GM06990 (cell line): ENCODE results near the gene KERA.

Source experiments
- DNase-seq: peaks from one replicate; pipeline ENCODE4 v3.0.0-alpha.2; 2011; ENCODE audit not compliant: insufficient read length; ENCODE audit errors: extremely low read depth
- H3K27me3 ChIP-seq: replicated peaks from 2 replicates; pipeline ENCODE4 v1.6.0; 2011; ENCODE audit warnings: low read length; ENCODE audit not compliant: control insufficient read depth, insufficient read depth
- H3K36me3 ChIP-seq: 2 replicates; pipeline ENCODE4 v1.5.1; 2011; ENCODE audit warnings: low read length; ENCODE audit not compliant: control insufficient read depth, insufficient read depth
- H3K4me3 ChIP-seq: replicated peaks from 2 replicates; pipeline ENCODE4 v1.5.1; 2011; ENCODE audit warnings: low read depth, mild to moderate bottlenecking, control low read depth, low read length
- TF ChIP-seq, protein P1 (sequence below): IDR thresholded peaks from 2 replicates; pipeline ENCODE4 v1.5.1; 2011; ENCODE audit warnings: low read length, control low read depth, mild to moderate bottlenecking, inconsistent platforms; ENCODE audit not compliant: insufficient read depth, poor library complexity, severe bottlenecking

KERA gene

GRCh38 chr12:91070936-91071335, 13.1 kb upstream of the KERA start:
- H3K36me3 ChIP-seq: no peaks in the 10 kb centered on the region
- no peaks in the 10 kb centered on the region for H3K27me3 ChIP-seq
- TF ChIP-seq, protein P1, sequence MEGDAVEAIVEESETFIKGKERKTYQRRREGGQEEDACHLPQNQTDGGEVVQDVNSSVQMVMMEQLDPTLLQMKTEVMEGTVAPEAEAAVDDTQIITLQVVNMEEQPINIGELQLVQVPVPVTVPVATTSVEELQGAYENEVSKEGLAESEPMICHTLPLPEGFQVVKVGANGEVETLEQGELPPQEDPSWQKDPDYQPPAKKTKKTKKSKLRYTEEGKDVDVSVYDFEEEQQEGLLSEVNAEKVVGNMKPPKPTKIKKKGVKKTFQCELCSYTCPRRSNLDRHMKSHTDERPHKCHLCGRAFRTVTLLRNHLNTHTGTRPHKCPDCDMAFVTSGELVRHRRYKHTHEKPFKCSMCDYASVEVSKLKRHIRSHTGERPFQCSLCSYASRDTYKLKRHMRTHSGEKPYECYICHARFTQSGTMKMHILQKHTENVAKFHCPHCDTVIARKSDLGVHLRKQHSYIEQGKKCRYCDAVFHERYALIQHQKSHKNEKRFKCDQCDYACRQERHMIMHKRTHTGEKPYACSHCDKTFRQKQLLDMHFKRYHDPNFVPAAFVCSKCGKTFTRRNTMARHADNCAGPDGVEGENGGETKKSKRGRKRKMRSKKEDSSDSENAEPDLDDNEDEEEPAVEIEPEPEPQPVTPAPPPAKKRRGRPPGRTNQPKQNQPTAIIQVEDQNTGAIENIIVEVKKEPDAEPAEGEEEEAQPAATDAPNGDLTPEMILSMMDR: no peak
- no peak for DNase-seq
- no peak overlapping the region for H3K4me3 ChIP-seq

DNA sequence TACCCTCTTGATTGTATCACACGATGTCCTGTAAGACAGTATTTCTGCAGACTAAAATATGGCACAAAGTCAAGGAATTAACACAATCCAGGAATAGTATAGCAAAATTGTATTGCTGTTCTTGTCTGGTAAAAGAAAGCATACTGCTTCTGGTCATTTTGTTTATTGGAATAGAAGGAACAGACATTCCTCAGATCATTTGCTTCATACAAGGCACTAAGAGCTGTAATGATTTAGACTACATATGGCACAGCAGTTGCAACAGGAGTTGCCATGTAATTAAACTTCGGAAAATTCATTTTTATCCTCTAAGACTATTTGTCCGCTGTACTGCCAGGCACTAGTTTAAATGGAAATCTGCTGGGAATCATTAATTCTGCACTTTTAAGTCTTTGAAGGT, 7.6 kb upstream of the KERA start:
- H3K4me3 ChIP-seq: no peak overlapping the region
- no peaks in the 10 kb centered on the region for H3K36me3 ChIP-seq
- H3K27me3 ChIP-seq: no peaks in the 10 kb centered on the region
- DNase-seq: no peak
- TF ChIP-seq, protein P1: no peak

DNA sequence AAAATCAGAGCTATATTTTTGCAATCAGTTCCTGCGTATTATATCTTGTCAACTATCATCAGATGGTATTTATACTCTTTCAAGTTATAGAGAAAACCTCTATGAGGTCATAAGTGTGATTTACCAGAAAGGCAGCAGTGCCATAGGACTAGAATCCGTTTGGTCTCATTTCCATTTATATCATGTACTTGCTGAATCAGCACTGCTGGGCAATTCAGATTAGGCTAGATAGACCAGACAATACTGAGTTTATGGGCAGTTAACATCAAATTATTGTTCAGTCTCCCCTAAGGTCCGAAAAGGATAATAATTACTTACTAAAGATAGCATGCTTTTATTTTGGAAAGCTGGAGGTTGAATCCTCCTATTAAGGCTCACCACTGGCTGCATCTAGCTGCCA, 6.8 kb upstream of the KERA start:
- no peak for DNase-seq
- TF ChIP-seq, protein P1: no peak
- no peak overlapping the region for H3K4me3 ChIP-seq
- H3K27me3 ChIP-seq: no peaks in the 10 kb centered on the region
- H3K36me3 ChIP-seq: no peaks in the 10 kb centered on the region

- Histone ChIP-seq H3K4me3 (no peak overlapping the region), H3K27me3 (no peaks in the 10 kb centered on the region), H3K36me3 (no peaks in the 10 kb centered on the region)
- TF ChIP-seq, protein P1: no peak
- no peak for DNase-seq
Measured at GRCh38 chr12:91061091-91061490, 3.3 kb upstream of the KERA start.

- DNase-seq: no peak
- Histone ChIP-seq H3K36me3 (no peaks in the 10 kb centered on the region), H3K4me3 (no peak overlapping the region)
Measured at GRCh38 chr12:91059211-91059610, 1.4 kb upstream of the KERA start.

GRCh38 chr12:91058786-91059185, 962 bp upstream of the KERA start:
- Histone ChIP-seq H3K27me3 (no peaks in the 10 kb centered on the region), H3K36me3 (no peaks in the 10 kb centered on the region), H3K4me3 (no peak overlapping the region)
- DNase-seq: no peak
- TF ChIP-seq, protein P1: no peak

More at GRCh38 chr12:91059211-91059610, 1.4 kb upstream of the KERA start:
- TF ChIP-seq, protein P1: no peak
- H3K27me3 ChIP-seq: no peaks in the 10 kb centered on the region
